Esophagus muscularis mucosa (tissue), 4 donors: ENCODE results near the gene CDCA7L. TPM values are rescaled to one million over a fixed set of nuclear protein-coding genes. Genes with fewer than 3 reads are reported as not detected.

Experiments
- DNase-seq: peaks from one replicate; pipeline ENCODE4 v3.0.0-alpha.2; 2017; ENCODE audit errors: extremely low spot score
- H3K27ac ChIP-seq, 4 donors: fragments of 200-600 bp; sonication (generic); replicated peaks in 1 of 4; 1 replicate in 3 of 4; 2 replicates in 1 of 4; pipeline ENCODE4 v1.5.1; 2016 to 2019; ENCODE audit warnings: mild to moderate bottlenecking in 1 of 4
- H3K27me3 ChIP-seq, 4 donors: fragments of 200-600 bp; sonication (generic); one replicate each; pipeline versions ENCODE4 v1.5.1 to v1.6.0; 2016 to 2019
- H3K36me3 ChIP-seq, 4 donors: fragments of 200-600 bp; sonication (generic); one replicate each; pipeline ENCODE4 v1.5.1; 2016 to 2019
- H3K4me1 ChIP-seq, 4 donors: fragments of 200-600 bp; sonication (generic); one replicate each; pipeline ENCODE4 v1.5.1; 2016 to 2019
- H3K4me3 ChIP-seq, 4 donors: fragments of 200-600 bp; sonication (generic); 1 replicate in 2 of 4; 2 replicates in 2 of 4; pipeline ENCODE4 v1.5.1; 2016 to 2019; ENCODE audit warnings: mild to moderate bottlenecking in 4 of 4, moderate library complexity in 1 of 4
- H3K9me3 ChIP-seq, 4 donors: fragments of 200-600 bp; sonication (generic); 1 replicate in 3 of 4; 2 replicates in 1 of 4; pipeline ENCODE4 v1.5.1; 2016 to 2019
- CTCF ChIP-seq, 3 experiments: fragments of 200-600 bp in 2 of 3; fragments of 450-650 bp in 1 of 3; sonication (generic) in 2 of 3; IDR thresholded peaks; one replicate each; pipeline ENCODE4 v1.5.1; 2017 to 2019; ENCODE audit warnings: antibody characterized with exemption in 3 of 3, mild to moderate bottlenecking in 2 of 3, moderate library complexity in 1 of 3
- EP300 ChIP-seq: sonication (generic); formaldehyde crosslinking; IDR thresholded peaks from one replicate; pipeline ENCODE4 v1.6.1; 2017; ENCODE audit warnings: antibody characterized with exemption
- POLR2A ChIP-seq: fragments of 450-650 bp; IDR thresholded peaks from one replicate; pipeline ENCODE4 v1.6.1; 2017; ENCODE audit warnings: antibody characterized with exemption, moderate library complexity, mild to moderate bottlenecking, low read depth
- POLR2AphosphoS5 ChIP-seq, 2 donors: sonication (generic); formaldehyde crosslinking; IDR thresholded peaks; one replicate each; pipeline ENCODE4 v1.6.1; 2017; ENCODE audit warnings: antibody characterized with exemption in 2 of 2
- WGBS: methylation state at CpG from one replicate; pipeline ENCODE4 v1.1.5; 2018; 5-methylcytosine and 5-hydroxymethylcytosine counted together
- intact Hi-C: fragments of 100-400 bp; cut with DNase I; formaldehyde crosslinking; loops from one replicate; pipeline ENCODE4 v1.15.1; 2023
- total RNA-seq, 4 donors: library from RNA; depleted of rRNA; stranded (reverse); fragments of >200 nt; gene quantifications; one replicate each; pipeline versions ENCODE4 v1.1.0 to v1.2.1, GENCODE V29; 2016

The CDCA7L gene
- total RNA-seq, 4 donors from 2014 or later: 19.5 to 61.6 (median 25.2) TPM

DNA sequence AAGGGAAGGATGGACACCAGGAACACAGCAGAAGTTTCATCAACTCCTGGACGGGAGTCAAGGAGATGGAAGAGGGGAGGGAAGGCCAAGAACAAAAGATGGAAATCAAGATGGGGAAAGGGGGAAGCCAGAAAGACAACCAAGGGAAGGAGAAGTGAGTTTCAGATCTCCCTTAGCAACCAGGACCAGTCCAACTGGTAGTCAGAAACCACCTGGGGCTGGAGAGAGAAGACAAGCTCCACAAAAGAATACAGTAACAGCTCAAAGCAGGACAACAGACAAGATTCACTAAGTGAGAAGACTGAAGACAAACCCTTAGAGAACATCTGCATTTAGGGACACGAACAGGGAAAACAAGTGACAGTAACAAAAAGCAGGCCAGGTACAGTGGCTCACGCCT is 30.6 kb downstream of the CDCA7L start:
- Histone ChIP-seq H3K36me3 (peaks cover 0 to 25% (median 7%) of the 10 kb centered on the region in 4 donors), H3K9me3 (no peaks in the 10 kb centered on the region), H3K4me3 (no peak overlapping the region), H3K27ac (no peak overlapping the region), H3K27me3 (no peaks in the 10 kb centered on the region), H3K4me1 (peaks cover 13 to 23% (median 17%) of the 10 kb centered on the region in 4 donors)
- no peak for DNase-seq
- TF ChIP-seq CTCF (IDR thresholded peaks at IDR 0.05) (no peak), POLR2AphosphoS5 (IDR thresholded peaks at IDR 0.05) (no peak), EP300 (no peak), POLR2A (no peak)
- WGBS: 89% methylated on average over 3 of the region's 3 CpGs
- intact Hi-C loops: no loop called here

DNA sequence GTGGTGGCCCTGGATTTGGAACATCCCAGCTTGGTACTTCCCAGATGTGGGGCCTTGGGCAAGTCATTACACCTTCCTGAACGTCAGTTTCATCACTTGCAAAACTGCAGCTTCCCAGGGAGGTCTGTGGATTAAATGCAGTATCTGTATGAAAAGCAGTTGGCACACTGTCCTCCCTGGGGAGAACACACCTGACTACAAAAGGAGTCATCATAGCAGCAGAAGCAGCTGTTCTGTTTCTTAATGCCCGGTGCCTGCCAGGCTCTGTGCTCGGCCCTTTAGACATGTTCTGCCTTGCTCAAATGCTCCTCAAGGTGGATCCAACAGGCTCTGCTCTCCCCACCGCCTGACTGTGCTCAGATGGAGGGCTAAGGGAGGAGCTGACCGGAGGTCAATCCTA is 31.0 kb downstream of the CDCA7L start:
- no peak for DNase-seq
- WGBS: 90% methylated on average over 5 of the region's 5 CpGs
- no peaks in the 10 kb centered on the region for H3K9me3 ChIP-seq
- intact Hi-C loops: no loop called here
- no peaks in the 10 kb centered on the region for H3K27me3 ChIP-seq
- H3K36me3 ChIP-seq: peaks cover 0 to 25% (median 7%) of the 10 kb centered on the region in 4 donors
- peaks cover 17 to 26% (median 19%) of the 10 kb centered on the region in 4 donors for H3K4me1 ChIP-seq
- no peak overlapping the region for H3K4me3 ChIP-seq
- TF ChIP-seq POLR2AphosphoS5 (IDR thresholded peaks at IDR 0.05) (no peak), POLR2A (no peak), EP300 (no peak), CTCF (IDR thresholded peaks at IDR 0.05) (no peak)
- H3K27ac ChIP-seq: no peak overlapping the region

- H3K27ac ChIP-seq: no peak overlapping the region
- DNase-seq: no peak
- peaks cover 0 to 33% (median 8%) of the 10 kb centered on the region in 4 donors for H3K36me3 ChIP-seq
- H3K27me3 ChIP-seq: no peaks in the 10 kb centered on the region
- intact Hi-C loops: no loop called here
- H3K9me3 ChIP-seq: no peaks in the 10 kb centered on the region
- WGBS: 77% methylated on average over 8 of the region's 8 CpGs
- no peak overlapping the region for H3K4me3 ChIP-seq
- H3K4me1 ChIP-seq: peaks cover 14 to 24% (median 19%) of the 10 kb centered on the region in 4 donors
- no peak for TF ChIP-seq EP300
- TF ChIP-seq POLR2AphosphoS5 (IDR thresholded peaks at IDR 0.05): no peak
- no peak for TF ChIP-seq CTCF (IDR thresholded peaks at IDR 0.05)
- TF ChIP-seq POLR2A: no peak
Observed at GRCh38 chr7:21912931-21913780, 32.5 kb downstream of the CDCA7L start.

GRCh38 chr7:21912305-21912704 is 33.4 kb downstream of the CDCA7L start:
- H3K27ac ChIP-seq: no peak overlapping the region
- peaks cover 0 to 41% (median 14%) of the 10 kb centered on the region in 4 donors for H3K36me3 ChIP-seq

More at GRCh38 chr7:21912305-21912704, 33.4 kb downstream of the CDCA7L start:
- Histone ChIP-seq H3K9me3 (no peaks in the 10 kb centered on the region), H3K4me3 (no peak overlapping the region), H3K4me1 (peaks cover 14 to 23% (median 19%) of the 10 kb centered on the region in 4 donors), H3K27me3 (no peaks in the 10 kb centered on the region)
- DNase-seq: no peak
- no peak for TF ChIP-seq CTCF (IDR thresholded peaks at IDR 0.05)
- TF ChIP-seq POLR2AphosphoS5 (IDR thresholded peaks at IDR 0.05): peak in 1 of 2 donors; percentile 12
- no peak for TF ChIP-seq POLR2A
- TF ChIP-seq EP300: no peak
- intact Hi-C loops: no loop called here
- 60% methylated on average over 7 of the region's 7 CpGs for WGBS
